HG02973 (cell line): ENCODE data around the gene SVOPL.

Experiments
- ATAC-seq: cut with Tn5 transposase; IDR thresholded peaks from one replicate; pipeline ENCODE4 v1.9.1; 2021; ENCODE audit warnings: moderate library complexity; ENCODE audit not compliant: unreplicated experiment

The SVOPL gene

DNA sequence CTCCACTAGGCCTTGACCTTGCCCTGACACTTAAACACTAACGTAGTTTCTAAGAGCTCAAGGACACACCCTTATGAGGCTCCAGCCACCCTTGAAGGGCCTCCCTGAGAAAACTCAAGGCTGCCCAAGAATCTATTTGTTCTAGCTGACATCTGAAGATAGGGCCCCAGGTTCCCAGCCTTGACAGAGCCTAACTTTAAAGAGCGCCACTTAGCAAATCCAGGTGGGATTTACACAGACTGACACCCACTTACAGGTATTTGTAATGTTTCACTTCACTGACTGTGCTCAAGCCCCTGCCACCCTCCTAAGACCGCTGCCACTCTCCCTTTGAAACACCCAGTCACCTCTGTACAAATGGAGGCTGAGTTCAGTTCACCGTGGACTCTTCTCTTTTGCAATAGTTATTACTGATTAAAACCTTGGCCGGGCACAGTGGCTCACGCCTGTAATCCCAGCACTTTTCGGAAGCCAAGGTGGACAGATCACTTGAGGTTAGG lies 90.4 kb downstream of the SVOPL start:
- ATAC-seq, result no peak

DNA sequence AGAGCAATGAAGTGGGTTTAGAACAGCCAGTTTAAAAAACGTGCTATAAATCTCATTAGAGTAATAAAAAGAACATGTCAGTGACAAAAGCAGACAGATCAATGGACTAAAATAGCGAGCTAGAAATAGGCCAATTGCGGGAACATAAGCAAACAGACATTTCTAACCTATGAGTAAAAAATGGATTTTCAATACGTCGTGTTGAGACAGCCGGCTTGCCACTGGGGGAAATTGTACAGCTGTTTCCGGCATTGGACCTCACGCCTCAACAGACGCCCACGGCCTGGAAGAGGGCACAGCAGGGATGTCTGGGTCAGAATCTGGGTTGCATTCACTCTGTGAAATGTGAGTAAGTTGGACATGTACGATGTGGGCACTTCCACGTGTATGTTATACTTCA lies 92.9 kb downstream of the SVOPL start:
- peak; percentile 70 for ATAC-seq

DNA sequence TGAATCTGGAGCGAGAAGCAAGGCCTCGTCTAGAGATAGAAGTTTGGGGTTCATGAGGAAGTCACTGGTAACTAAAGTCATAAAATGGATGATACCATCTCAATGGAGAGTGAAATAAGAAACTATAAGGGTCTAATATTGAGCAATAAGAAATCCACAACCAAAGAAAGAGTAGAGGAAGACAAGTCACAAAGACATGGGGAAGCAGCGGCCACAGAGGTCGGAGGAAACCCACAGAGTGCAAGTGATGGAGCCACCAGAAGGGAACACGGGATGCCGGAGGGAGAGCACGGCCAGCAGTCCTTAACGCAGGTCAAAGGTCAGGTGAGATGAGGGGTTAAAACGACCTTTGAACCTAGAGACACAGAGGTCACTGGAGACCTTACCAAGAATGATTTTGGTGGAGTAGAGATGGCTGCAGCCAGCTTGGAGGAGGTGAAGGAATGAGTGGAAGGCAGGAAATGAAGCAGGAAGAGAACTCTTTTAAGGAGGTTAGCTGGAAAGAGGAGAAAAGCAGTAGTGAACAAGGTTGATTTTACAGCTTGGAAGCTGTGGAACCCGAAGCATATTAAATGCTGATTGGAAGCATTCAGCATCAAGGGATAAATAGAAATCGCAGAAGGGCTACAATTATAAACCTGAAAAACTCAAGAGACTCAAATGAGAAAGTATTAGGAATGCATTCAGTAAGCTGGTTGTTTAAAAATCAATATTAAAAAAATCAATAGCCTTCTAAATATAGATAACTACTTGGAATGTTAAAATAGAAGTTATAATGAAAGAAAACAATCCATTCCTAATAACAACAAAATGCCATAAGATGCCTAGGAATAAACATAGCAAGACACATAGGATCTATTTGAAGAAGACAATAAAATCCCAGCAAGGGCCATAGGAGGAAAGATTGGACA lies 93.7 kb downstream of the SVOPL start:
- no peak for ATAC-seq

DNA sequence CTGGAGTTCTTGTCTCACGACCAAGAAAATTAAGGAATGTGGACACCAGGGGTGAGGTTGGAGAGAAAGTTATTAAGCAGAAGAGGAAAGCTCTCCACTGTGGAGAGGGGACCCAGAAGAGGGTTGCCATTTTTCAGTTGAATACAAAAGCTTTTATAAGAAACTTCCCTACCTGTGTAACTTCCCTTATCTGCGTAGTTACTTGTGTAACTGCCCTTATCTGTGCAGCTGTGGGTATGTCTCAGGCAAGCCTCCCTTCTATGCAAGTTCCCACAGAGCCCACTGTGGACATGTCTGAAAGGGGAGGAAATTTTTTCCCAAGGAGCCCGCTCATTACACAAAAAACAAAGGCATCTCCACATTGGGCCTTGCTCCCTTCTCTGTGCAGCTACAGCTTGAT lies 94.9 kb downstream of the SVOPL start:
- ATAC-seq, result no peak

DNA sequence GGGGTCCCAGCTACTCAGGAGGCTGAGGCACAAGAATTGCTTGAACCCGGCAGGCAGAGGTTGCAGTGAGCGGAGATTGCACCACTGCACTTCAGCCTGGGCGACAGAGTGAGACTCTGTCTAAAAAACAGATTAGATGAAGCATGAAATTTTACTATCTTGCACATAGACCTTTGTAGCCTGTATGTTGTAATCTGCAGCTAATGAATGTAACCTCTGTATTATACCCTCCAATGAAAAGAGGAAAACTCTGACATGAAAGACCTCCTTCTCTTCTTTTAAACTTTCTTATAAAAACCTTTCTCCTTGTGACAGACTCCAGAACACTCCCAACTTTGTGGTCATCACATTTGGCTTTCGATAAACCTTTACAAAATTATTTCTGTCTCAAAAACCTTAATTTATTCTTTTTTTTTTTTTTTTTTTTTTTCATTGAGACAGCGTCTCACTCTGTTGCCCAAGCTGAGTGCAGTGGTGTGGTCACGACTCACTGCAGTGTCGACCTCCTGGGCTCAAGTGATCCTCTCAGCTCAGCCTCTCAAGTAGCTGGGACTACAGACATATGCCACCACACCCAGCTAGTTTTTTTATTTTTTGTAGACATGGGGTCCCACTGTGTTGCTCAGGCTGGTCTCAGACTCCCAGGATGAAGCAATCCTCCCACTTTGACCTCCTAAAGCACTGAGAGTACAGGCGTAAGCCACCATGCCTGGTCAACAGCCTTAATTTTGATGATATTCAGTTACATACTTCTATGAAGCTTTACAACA lies 97.4 kb downstream of the SVOPL start:
- no peak for ATAC-seq

DNA sequence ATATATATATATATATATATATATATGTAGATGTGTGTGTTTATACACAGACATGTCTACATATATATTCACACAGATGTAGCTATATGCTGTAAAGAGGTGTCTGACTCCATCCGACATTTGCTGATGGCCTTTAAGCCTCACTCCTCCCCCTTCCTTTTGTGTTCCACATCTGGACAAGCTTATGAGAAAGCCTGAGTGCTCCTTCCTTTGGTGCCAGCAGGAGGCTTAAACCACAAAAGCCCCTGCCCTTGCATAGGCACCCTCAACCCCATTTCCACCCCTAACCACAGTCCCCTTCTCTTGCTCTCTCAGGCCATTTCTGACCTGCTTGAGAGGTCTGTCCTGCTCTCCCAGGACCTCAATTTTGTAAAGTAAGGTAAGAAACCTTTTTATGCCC lies 98.7 kb downstream of the SVOPL start:
- ATAC-seq, result no peak

DNA sequence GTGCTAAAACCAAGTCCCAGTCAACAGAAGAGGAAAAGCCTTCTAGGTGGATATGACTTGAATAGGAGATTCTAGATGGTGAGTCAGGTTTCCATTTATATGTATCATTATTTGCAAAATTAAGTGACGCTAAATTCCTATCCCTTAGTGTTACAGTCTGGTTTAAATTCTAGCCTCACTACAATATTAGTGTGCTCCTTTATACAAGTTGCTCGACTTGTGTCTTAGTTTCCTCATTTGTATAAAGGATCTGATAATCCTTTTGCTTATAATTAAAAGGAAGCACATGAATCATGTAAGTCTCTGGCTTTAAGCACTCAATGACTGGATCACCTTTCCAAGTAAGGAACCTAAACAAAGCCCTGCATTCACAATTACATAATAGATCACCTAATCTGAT lies 105.7 kb downstream of the SVOPL start:
- ATAC-seq, result no peak

DNA sequence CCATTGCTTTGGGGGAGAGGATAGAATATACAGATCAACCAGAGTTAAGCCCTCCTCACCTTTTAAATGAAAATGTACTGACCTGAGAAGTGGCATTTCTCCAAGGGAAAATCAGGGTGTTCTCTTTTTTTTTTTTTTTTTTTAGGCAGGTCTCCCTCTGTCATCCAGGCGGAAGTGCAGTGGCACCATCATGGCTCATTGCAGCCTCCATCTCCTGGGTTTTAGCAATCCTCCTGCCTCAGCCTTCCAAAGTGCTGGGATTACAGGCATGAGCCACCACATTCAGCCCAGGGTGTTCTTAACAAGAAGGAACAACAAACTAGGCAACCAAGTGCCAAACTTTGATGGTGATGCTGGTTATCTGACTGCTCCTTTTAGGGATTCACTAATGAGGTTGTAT lies 111.0 kb downstream of the SVOPL start:
- ATAC-seq, result no peak

DNA sequence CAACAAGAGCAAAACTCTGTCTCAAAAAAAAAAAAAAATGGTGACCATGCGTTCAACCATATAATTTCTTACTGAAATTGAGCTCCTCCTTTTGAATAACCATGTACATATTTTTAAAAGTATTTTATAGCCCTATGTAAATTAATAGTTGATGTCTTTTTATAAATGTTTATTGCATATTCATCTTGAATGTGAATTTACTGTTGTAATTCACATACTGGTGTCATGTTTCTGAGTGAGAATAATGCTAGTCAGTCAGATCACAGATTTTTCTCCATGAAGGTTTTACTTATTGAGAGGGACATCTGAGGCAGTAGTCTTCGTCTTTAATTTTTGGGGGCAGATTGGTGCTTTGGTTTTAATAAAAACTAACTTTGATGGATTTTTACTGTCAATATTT lies 112.2 kb downstream of the SVOPL start:
- ATAC-seq, result no peak

DNA sequence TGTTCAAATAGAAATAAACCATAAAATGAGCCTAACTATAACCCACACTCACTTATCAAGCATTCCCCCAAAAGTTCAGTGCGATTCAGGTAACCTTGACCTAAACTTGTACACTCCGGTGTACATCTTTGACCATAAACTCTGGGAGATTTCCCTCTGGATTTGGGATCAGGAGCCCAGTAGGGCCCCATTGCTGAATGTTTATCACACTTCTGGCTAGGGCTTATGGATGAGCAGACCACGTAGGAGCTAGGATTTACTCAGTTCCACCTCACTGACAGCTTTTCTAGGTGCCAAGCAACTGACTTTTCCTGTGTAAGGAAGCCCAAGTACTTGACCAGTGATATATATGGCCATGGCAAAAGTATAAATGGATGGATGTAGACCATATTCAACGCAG lies 113.7 kb downstream of the SVOPL start:
- no peak for ATAC-seq

DNA sequence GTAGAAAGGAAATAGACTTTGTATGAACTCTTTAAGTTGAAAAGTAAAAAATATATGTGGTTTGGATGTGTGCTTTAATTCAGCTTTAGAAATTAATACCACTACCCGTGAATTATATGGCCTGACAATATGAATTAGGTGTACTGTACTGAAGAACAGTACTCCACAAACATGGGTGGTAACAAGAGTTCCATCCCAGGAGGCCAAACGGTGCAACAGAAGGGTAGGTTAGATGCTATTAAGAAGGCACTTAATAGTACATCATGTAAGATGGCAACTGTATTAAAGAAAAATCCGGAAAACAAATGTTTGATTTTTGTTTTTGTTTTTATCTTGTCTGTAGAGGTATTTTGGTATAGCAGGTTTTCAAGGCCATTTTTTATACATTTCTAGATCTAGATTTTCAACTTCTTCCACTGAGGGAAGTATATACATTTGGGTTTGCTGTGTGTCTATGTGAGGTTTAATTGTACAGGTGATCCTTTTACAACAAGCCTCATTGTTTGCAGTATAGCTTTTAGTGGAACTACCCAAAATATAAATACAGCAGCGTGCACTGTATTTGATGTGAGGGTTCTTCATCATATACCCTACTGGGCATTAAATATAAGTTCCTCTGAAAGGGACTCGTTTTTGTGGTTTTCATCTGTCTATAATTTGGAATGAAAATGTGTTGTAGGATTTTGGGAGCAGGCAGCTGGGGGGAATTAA lies 115.7 kb downstream of the SVOPL start:
- ATAC-seq, result no peak

DNA sequence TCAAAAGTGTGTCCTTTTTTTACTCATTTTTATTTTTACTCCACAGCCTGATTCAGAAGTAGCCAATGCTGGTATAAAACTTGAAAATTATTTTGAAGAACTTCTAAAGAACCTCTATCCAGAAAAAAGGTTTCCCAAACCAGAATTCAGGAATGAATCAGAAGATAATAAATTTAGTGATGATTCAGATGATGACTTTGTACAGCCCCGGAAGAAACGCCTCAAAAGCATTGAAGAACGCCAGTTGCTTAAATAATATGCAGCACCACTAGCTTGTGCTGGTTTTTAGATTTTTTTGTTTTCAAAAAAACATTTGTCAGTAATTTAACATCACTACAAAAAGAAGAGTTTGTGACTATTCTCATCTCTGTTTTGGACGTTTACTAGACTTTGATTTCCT lies 116.5 kb downstream of the SVOPL start:
- ATAC-seq, result no peak

DNA sequence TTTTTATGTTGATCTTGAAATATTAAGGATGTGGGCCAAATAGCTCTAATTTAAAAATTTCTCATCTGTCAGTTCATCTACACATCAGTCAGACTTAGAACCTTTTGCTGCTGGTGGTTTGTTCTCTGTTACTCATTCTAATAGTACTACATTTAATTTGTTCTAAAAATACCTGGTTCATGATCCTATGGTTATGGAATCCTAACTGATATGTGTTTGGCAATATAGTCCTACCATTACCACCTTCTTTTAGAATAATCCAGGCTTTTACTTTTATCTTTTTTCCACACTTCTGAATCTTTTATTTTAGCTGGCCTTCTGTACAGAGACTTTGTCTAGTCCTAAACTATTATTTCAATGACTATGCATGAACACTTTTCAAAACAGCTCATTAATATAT lies 116.9 kb downstream of the SVOPL start:
- ATAC-seq, result no peak

DNA sequence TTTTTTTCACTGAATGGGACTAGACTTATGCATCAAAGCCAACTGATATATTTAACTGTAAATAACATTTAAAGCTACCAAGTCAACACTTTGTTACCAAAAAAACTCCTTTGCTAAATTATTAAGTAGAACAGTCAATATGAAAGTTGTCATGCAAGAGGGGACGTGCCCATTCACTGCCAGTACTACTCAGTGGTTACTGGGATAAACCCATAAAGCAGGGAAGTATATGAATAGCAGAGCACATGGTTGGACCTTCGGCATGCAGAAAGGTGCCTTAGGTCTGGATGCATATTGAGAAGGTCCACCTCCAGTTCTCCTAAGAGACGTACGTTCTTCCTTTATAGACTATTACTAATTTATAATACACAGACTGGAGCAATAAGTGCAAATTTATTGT lies 120.1 kb downstream of the SVOPL start:
- no peak for ATAC-seq

DNA sequence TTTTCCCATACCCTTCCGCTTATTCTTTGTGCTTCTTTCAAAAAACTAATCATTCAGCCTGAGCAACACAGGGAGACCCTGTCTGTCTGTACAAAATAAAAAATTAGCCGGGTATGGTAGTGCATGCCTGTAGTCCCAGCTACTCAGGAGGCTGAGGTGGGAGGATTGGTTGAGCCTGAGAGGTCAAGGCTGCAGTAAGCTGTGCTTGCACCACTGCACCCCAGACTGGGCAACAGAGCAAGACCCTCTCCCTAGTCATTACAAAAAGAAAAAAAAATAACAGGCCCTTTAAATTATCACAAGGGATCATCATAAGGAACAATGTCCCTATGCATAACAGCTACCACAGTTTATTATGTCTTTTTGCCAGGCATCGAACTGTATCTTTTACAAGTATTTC lies 121.5 kb downstream of the SVOPL start:
- no peak for ATAC-seq

DNA sequence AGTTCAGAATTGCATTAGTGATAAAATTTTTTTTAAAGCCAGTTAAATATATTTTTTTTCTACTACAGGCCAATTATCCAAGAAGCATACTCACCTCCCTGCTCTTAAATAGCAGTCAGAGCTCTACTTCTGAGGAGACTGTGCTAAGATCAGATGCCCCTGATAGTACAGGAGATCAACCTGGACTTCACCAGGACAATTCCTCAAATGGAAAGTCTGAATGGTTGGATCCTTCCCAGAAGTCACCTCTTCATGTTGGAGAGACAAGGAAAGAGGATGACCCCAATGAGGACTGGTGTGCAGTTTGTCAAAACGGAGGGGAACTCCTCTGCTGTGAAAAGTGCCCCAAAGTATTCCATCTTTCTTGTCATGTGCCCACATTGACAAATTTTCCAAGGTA lies 122.0 kb downstream of the SVOPL start:
- no peak for ATAC-seq

DNA sequence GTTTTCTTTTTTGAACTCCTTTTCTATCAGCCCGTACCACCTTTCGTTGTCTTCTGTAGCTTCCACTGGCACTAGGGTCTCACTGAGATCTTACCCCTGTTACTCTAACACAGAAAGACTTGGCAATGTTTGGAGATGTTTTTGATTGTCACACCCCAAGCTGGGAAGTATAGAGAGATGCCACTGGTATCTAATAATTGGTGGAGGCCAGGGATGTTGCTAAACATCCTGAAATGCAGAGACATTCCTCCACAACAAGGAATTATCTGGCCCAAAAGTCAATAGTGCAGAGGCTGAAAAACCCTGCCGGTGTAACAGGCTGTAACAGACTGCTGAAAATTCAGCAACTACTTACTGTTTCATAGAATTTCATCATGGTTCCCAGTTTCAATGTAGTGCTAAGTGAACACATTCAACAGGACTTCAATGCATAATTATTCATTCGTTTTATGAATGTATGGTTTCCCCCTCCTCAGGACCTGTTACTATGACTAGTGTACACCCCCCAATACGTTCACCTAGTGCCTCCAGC lies 125.2 kb downstream of the SVOPL start:
- no peak for ATAC-seq

DNA sequence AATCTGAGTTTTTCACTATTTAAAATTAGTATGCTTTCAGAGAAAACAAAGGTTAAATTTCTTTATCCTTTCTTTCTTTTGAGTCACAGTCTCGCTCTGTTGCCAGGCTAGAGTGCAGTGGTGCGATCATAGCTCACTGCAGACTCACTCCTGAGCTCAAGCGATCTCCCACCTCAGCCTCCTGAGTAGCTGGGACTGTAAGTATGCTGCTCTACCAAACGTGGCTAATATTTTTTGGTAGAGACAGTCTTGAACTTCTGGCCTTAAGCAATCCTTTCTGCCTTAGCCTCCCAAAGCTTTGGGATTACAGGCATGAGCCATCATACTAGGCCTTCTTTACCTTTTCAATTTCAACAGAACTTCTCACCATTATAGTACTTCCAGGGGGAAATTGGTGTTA lies 127.4 kb downstream of the SVOPL start:
- no peak for ATAC-seq

DNA sequence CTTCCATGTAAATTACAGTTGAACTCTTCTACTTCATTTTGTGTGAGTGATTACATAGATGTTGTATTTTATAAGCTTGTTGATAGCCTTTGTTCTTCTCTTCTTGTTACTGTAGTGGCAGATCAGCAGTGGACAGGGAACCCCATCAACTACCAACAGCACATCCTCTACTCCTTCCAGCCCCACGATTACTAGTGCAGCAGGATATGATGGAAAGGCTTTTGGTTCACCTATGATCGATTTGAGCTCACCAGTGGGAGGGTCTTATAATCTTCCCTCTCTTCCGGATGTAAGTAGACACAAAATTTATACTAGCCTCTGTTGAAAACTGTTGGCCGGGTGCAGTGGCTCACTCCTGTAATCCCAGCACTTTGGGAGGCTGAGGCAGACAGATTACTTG lies 130.4 kb downstream of the SVOPL start:
- ATAC-seq, result no peak

DNA sequence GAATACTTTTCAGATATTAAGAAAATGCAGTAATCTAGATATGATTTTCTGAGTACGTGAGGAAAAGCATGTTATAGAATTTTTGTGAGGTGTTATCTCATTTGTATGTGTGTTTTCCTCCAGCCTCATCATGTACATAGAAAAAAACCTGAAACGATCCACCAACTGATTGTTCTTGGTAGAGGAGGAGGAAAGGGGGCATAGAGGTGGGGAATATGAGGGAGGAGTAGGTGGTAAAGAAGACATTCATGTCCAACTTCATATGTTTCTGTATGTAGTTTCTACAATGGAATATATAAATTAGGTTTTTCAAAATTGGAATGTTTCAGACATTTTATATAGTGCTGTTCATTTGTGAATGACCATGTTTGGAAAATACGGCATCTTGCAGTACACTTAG lies 131.7 kb downstream of the SVOPL start:
- no peak for ATAC-seq

DNA sequence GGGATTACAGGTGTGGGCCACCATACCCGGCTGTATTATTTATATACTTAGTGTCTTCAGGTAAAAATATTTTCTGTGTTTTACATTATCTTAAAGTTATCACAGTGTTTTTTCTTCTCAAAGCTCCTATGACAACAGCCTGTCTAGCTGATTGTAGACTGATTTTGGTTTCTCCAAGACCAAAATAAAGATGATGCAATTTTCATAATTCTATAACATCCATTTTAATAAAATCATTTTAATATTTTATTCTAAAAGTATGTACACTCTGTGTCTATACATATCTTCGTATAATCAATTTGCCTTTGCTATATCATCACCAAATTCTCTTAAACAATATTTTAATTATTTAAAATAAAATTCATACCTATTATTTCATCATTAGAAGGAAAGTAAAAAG lies 132.5 kb downstream of the SVOPL start:
- no peak for ATAC-seq
